ENCODE measurements around the gene SGSM2. TPM values are rescaled to one million over a fixed set of nuclear protein-coding genes. Genes with fewer than 3 reads are reported as not detected.

SGSM2 gene
- total and polyA plus RNA-seq, 2 of the 13 experiments (the other 11 are each of a cell fraction or from before 2014, with no cell fraction given): 30.4 to 51.3 TPM

- TF ChIP-seq ZNF878 (CRISPR knock-in tag; IDR thresholded peaks at IDR 0.05) (no peak), ZBTB38 (CRISPR knock-in tag; IDR thresholded peaks at IDR 0.05) (peak; percentile 46; the same call in 1 of the 2 replicates), ZNF572 (CRISPR knock-in tag; IDR thresholded peaks at IDR 0.05) (no peak), ZNF784 (CRISPR knock-in tag; IDR thresholded peaks at IDR 0.05; ENCODE audit: borderline replicate concordance) (no peak), MBNL3 (CRISPR knock-in tag; conservative IDR thresholded peaks at IDR 0.05) (no peak), ZHX1 (CRISPR knock-in tag; IDR thresholded peaks at IDR 0.05; ENCODE audit: low read depth) (peak; percentile 35; the same call in 1 of the 2 replicates), DR1 (CRISPR knock-in tag; IDR thresholded peaks at IDR 0.05) (no peak), PHF5A (CRISPR knock-in tag; IDR thresholded peaks at IDR 0.05; ENCODE audit: low read depth, unreplicated experiment) (no peak), RAD51 (IDR thresholded peaks at IDR 0.05; ENCODE audit: borderline replicate concordance) (no peak), CBFB (CRISPR knock-in tag; IDR thresholded peaks at IDR 0.05) (no peak; the same call in 1 of the 2 replicates), FOXP1 (IDR thresholded peaks at IDR 0.05) (no peak), FOXP1 (CRISPR knock-in tag; IDR thresholded peaks at IDR 0.05) (no peak), ZNF7 (CRISPR knock-in tag; IDR thresholded peaks at IDR 0.05) (no peak), ATF7-NPFF (CRISPR knock-in tag; IDR thresholded peaks at IDR 0.05; ENCODE audit: low read depth) (no peak), HMGXB4 (CRISPR knock-in tag; IDR thresholded peaks at IDR 0.05; ENCODE audit: borderline replicate concordance in 1 of 2, low read depth in 1 of 2) (no peak; a peak in 1 of 4 replicates), BCL3 (CRISPR knock-in tag; IDR thresholded peaks at IDR 0.05) (0 out of 2 replicates have a peak, but pooled peaks have one; percentile 40), RFXAP (CRISPR knock-in tag; IDR thresholded peaks at IDR 0.05; ENCODE audit: borderline replicate concordance) (peak; percentile 88), TOE1 (CRISPR knock-in tag; IDR thresholded peaks at IDR 0.05) (no peak)
Measured at GRCh38 chr17:2401426-2402221, 64.3 kb downstream of the SGSM2 start (continued).

Measured in HepG2 (cell line).